PFSK-1 (cell line): ENCODE data around the gene CNTNAP5.

ENCODE experiments used
- FOXP2 ChIP-seq: optimal IDR thresholded peaks from 2 replicates; pipeline ENCODE3; 2011; ENCODE audit warnings: borderline replicate concordance, control low read depth, inconsistent platforms; ENCODE audit not compliant: insufficient read depth; ENCODE audit errors: extremely low read length, extremely low read depth
- POLR2AphosphoS5 ChIP-seq: IDR thresholded peaks from 2 replicates; pipeline ENCODE4 v1.6.1; 2012; ENCODE audit warnings: low read depth, mild to moderate bottlenecking, control low read depth, low read length, moderate library complexity
- SIN3A ChIP-seq: IDR thresholded peaks from 2 replicates; pipeline ENCODE4 v1.6.1; 2012; ENCODE audit warnings: mild to moderate bottlenecking, low read length, moderate library complexity, borderline replicate concordance; ENCODE audit not compliant: insufficient read depth
- TAF1 ChIP-seq: IDR thresholded peaks from 2 replicates; pipeline ENCODE4 v1.6.1; 2012; ENCODE audit warnings: low read length, control low read depth, borderline replicate concordance; ENCODE audit not compliant: insufficient read depth
- TF ChIP-seq, protein P1 (sequence below), 2 experiments: IDR thresholded peaks; 2 replicates each; pipeline versions ENCODE4 v1.6.1 to v1.8.0; 2011 to 2012; ENCODE audit warnings: low read depth in 2 of 2, low read length in 2 of 2, control low read depth in 1 of 2, inconsistent platforms in 1 of 2, mild to moderate bottlenecking in 1 of 2, moderate library complexity in 1 of 2; ENCODE audit not compliant: insufficient read depth in 1 of 2

CNTNAP5 gene

DNA sequence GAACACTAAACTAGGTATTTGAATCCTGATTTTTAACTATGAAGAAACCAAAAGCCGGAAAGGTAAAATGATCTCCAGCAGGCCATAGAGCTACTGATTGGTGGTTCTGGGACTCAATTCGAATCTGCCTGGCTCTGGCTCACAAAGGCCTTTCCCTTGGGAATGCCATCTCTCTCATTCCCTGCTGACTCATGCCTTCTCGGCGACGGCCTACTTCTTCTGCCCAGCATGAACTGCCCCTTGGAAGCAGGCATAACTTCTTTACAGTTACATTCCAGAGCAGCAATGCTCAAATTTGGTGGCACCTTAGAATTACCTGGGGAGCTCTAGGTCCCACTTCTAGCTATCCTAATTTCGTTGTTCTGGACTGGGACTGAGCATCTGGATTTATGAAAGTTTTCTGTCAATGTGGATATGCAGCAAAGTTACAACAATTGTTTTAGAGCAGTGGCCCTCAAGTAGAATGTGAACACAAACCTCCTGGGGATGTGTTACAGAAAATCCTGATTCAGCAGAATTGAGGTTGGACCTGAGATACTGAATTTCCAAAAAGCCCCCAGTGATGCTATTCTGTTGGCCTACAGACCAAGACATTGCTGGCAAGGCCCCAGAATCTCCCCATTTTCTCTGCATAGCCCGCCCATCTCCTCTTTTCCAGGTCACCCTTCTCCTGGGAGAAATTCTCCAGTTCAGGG, 261.1 kb downstream of the CNTNAP5 start:
- TF ChIP-seq FOXP2 (no peak), SIN3A (no peak), TAF1 (no peak), POLR2AphosphoS5 (no peak)
- TF ChIP-seq, protein P1, sequence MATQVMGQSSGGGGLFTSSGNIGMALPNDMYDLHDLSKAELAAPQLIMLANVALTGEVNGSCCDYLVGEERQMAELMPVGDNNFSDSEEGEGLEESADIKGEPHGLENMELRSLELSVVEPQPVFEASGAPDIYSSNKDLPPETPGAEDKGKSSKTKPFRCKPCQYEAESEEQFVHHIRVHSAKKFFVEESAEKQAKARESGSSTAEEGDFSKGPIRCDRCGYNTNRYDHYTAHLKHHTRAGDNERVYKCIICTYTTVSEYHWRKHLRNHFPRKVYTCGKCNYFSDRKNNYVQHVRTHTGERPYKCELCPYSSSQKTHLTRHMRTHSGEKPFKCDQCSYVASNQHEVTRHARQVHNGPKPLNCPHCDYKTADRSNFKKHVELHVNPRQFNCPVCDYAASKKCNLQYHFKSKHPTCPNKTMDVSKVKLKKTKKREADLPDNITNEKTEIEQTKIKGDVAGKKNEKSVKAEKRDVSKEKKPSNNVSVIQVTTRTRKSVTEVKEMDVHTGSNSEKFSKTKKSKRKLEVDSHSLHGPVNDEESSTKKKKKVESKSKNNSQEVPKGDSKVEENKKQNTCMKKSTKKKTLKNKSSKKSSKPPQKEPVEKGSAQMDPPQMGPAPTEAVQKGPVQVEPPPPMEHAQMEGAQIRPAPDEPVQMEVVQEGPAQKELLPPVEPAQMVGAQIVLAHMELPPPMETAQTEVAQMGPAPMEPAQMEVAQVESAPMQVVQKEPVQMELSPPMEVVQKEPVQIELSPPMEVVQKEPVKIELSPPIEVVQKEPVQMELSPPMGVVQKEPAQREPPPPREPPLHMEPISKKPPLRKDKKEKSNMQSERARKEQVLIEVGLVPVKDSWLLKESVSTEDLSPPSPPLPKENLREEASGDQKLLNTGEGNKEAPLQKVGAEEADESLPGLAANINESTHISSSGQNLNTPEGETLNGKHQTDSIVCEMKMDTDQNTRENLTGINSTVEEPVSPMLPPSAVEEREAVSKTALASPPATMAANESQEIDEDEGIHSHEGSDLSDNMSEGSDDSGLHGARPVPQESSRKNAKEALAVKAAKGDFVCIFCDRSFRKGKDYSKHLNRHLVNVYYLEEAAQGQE (IDR thresholded peaks at IDR 0.05; ENCODE audit: insufficient read depth in 1 of 2, low read depth in 2 of 2, low read length in 2 of 2) = no peak

DNA sequence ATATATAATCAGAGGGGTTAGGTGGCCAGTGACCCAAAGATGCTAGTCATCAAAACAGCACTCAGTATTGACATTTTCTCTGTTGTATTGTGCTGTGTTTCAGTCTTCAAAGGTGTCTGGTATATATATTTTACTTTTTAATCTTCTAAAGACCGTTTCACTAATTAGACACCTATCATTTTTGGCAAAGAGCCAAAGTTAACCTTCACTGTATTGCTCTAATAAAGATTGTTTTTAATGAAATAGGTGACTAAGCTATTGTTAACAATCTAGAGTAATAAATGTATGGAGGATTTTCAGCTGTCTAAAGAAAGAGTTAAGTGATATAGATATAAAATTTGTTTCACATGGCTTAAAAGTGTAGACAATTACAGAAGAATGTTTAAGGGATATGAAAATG, 264.0 kb downstream of the CNTNAP5 start:
- TF ChIP-seq TAF1 (no peak), FOXP2 (no peak), SIN3A (no peak)

DNA sequence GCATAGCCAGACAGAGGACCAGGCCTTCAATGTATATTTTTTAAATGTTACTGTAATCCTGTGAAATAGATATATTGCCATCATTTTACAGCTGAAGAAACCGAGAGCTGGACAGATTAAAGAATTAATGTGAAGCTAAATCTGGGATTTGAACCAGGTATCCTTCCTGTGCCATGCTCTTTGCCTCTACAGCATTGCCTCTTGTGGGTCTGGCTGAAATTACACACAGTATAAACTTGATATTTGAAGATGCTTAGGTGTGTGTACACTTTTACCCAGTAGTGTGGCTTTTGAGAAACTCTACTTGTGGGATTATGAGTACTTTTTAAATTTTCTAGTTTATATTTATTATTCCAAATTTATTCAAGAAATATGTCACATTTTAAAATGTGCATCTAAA, 264.5 kb downstream of the CNTNAP5 start:
- TF ChIP-seq TAF1 = no peak
- TF ChIP-seq SIN3A = no peak
- no peak for TF ChIP-seq FOXP2
- TF ChIP-seq POLR2AphosphoS5 = no peak
- TF ChIP-seq, protein P1 (IDR thresholded peaks at IDR 0.05; ENCODE audit: insufficient read depth in 1 of 2, low read depth in 2 of 2, low read length in 2 of 2) = no peak

DNA sequence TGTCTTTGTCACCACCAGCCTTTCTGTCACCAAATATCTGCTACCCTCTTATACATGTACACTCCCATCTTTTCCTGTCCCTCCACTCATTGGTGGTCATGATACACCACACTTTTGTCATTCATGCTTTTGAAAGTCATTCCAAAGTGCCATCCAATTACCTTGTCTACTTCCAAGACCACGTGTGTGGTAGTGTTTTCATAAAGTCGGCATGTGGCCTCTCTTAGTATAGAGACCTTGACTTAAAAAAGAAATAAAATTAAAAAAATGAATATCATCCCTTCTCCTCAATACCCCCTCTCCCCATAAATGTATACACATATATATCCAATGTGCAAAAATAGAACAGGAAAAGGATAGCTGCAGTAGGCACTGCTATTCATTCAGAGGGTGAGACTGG, 271.4 kb downstream of the CNTNAP5 start:
- no peak for TF ChIP-seq POLR2AphosphoS5
- TF ChIP-seq SIN3A = no peak
- no peak for TF ChIP-seq FOXP2
- no peak for TF ChIP-seq TAF1
- TF ChIP-seq, protein P1 (IDR thresholded peaks at IDR 0.05; ENCODE audit: insufficient read depth in 1 of 2, low read depth in 2 of 2, low read length in 2 of 2) = no peak

DNA sequence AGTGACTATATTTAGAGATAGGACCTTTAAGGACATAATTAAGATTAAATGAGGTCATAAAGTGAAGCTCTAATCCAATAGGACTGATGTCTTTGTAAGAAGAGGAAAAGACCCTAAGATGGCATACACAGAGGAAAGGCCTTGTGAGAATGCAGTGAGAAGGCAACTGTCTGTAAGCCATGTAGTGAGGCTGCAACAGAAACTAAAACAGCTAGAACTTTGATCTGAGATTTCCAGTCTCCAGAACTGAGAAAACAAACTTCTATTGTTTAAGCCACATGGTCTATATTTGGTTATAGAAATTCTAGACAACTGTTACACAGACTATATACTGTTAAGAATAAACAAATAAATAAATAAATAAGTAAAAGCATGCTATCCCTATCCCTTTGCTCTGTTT, 276.8 kb downstream of the CNTNAP5 start:
- TF ChIP-seq POLR2AphosphoS5 (no peak), SIN3A (no peak), TAF1 (no peak), FOXP2 (no peak)
- TF ChIP-seq, protein P1 (IDR thresholded peaks at IDR 0.05; ENCODE audit: insufficient read depth in 1 of 2, low read depth in 2 of 2, low read length in 2 of 2) = no peak
